ENCODE results near the gene MRPL4.

DNA sequence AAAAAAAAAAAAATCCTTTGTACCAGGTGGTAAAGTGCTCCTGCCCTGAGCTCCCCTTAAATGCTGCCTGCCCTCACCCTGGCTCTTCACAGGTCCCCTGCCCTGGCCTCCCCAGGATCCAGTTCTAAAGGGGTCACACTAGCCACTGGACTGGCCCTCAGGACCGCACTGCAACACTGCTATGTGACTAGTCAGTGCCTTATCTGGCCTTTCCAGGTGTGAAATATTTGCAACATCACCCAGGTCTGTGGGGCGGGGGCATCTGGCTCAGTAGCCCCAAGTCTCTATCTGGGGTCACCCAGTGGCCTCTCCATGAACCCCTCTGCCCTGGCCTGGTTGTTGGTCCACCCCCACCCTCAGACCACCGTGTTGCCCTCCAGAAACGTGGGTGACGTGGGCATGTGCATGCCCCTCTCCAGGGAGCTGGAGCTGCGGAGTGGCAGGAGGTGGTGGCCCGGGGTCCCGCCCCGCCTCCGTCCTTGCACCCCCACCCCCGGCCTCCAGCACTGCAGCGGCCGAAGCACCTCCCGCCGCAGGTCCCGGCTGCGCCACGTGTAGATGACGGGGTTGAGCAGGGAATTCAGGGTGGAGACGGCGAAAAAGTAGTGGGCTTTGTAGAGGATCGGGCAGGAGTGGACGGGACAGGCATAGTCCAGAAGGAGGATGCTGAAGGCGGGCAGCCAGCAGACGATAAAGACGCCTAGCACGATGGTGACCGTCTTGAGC, 28.4 kb upstream of the MRPL4 start:
- TF ChIP-seq CTCF (IDR thresholded peaks at IDR 0.05) (no peak), POLR2A (IDR thresholded peaks at IDR 0.05) (no peak)
